Middle frontal gyrus (tissue), 1 donor: ENCODE data around the gene FAT4.

Source experiments
- DNase-seq: peaks from one replicate; pipeline ENCODE4 v3.0.0-alpha.2; 2015; ENCODE audit warnings: low spot score; ENCODE audit errors: extremely low spot score

Gene FAT4, protein sequence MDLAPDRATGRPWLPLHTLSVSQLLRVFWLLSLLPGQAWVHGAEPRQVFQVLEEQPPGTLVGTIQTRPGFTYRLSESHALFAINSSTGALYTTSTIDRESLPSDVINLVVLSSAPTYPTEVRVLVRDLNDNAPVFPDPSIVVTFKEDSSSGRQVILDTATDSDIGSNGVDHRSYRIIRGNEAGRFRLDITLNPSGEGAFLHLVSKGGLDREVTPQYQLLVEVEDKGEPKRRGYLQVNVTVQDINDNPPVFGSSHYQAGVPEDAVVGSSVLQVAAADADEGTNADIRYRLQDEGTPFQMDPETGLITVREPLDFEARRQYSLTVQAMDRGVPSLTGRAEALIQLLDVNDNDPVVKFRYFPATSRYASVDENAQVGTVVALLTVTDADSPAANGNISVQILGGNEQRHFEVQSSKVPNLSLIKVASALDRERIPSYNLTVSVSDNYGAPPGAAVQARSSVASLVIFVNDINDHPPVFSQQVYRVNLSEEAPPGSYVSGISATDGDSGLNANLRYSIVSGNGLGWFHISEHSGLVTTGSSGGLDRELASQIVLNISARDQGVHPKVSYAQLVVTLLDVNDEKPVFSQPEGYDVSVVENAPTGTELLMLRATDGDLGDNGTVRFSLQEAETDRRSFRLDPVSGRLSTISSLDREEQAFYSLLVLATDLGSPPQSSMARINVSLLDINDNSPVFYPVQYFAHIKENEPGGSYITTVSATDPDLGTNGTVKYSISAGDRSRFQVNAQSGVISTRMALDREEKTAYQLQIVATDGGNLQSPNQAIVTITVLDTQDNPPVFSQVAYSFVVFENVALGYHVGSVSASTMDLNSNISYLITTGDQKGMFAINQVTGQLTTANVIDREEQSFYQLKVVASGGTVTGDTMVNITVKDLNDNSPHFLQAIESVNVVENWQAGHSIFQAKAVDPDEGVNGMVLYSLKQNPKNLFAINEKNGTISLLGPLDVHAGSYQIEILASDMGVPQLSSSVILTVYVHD (N-terminal part only)

GRCh38 chr4:125314676-125315575, at the start of gene FAT4:
FAT4 (plus strand) TSS chr4:125314955; CDS start chr4:125316412, 1,457 bp downstream.
- peak; percentile 72 for DNase-seq

DNA sequence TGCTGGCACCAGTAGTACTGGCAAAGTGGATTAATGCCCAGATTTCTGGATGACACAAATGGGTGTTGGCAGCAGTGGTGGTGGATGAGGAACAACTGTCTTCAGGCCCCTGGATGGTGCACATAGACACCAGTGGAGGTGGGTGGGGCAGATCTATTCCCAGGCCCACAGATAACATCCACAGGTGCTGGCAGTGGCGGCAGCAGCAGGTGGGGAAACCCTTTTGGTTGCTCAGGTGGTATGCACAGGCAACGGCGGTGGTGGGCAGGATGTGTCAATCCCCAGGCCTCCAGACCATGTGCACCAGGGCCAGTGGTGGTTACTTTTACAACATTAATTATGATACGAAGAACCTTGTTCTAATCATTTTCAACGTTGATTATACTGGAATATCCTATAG, 48.9 kb upstream of the FAT4 start:
- DNase-seq: no peak

- DNase-seq: no peak
These were observed 47.7 kb upstream of the FAT4 start for GRCh38 chr4:125266901-125267604.

- no peak for DNase-seq
These were observed 47.1 kb upstream of the FAT4 start for GRCh38 chr4:125267630-125268029.

GRCh38 chr4:125268068-125268755, 46.5 kb upstream of the FAT4 start:
- DNase-seq: no peak

DNA sequence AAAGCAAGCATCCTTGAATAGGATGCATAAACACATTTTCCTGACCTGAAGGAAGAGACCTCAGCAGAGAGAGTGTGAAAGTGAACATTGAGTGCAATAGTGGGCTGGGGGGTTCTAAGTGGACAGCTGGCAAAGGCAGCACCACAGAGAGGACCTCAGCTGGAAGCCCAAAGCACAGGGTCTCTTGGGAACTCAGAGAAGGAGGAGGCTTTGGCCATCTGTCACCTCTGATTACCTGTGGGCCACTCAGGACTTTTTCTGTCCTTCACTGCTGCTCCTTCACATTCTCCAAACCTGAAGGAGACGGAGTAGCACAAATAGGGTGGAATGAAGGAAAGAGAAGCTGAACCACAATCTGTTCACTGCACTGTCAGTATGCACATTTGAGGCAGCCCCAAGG, 37.9 kb upstream of the FAT4 start:
- no peak for DNase-seq

DNA sequence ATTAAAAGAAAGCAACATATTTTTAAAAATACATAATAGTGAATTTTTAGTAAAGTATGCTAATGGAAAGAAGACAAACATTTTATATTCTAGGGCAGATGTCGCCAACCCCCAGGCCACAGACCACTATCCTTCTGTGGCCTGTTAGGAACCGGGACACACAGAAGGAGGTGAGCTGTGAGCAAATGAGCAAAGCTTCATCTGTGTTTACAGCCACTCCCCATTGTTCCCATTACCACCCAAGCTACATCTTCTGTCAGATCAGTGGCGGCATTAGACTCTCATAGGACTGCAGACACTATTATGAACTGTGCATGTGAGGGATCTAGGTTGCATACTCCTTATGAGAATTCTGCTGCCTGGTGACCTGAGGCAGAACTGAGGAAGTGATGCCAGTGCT, 37.0 kb upstream of the FAT4 start:
- no peak for DNase-seq

GRCh38 chr4:125280892-125281403, 33.8 kb upstream of the FAT4 start:
- DNase-seq: no peak

DNA sequence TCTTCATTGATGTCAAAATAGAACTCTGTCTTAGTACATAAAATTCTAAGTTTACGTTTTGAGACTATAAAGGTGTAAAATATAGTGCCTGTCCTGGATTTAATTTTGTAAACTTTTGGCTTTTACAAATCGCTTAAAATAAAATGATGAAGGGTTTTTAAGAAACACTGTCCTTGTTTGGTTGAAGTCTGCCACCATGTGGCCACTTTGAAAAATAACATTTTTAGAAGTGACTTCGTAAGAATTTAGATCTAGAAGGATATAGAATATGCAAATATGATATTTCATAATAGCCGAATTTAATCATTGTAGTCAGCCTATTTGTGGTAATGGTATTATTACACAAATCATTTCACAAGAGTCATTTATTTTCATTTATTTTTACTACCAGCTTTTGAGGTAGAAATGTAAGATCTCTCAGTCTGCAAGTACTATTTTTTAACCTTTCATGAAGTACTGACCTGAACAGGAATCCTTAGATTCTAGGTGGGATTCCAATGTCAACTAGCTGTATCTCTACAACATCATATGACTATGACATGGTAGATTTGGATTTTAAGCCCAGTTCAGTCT, 31.0 kb upstream of the FAT4 start:
- DNase-seq: no peak

DNA sequence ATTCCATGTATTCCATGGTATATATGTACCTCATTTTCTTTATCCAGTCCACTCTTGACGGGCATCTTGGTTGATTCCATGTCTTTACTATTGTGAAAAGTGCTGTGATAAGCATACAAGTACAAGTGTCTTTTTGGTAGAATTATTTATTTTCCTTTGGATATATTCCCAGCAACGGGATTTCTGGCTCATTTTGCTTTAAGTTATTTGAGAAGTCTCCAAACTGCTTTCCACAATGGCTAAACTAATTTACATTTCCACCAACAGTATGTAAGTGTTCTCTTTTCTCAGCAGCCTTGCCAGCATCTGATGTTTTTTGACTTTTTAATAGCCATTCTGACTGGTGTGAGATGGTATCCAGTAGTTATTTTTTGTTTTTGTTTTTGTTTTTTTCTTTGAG, 17.6 kb upstream of the FAT4 start:
- no peak for DNase-seq

DNA sequence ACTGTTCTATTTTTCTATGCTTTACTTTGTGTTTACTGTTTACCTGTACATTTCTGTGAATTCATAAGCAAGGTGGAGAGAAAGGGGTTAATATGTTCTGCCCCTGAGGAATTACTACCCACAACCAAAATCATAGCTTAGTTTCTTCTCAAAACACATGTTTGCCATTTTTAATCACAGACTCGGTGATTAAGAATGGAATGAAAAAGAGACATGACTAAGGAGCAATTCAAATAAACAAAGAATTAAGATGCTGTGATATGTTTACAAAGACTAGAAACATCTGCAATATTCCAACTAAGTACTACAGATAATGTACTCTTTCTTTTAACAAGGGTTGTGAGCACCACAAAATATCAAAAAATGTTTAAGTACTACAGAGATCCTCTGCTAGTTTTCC, 11.7 kb upstream of the FAT4 start:
- DNase-seq: no peak

- no peak for DNase-seq
These were observed 10.9 kb upstream of the FAT4 start for GRCh38 chr4:125303821-125304220.

DNA sequence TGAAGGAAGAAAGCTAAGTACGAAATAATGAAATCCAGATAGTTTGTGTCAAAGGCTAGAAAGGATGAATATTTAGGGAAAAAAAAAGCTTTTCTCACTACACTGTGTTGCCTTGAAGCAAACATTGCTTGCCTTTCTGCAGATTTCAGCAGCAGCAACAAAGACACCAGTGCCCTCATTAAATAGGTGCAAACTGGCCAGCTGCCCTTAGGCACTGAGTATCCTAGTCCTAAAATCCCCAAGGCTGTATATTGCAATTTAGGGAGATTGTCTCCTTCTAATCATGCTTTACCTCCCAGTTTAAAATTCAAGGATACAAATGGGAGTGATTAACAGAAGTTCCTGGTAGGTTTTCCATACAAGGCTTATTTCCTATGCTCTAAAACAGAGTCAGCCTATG, 8.6 kb upstream of the FAT4 start:
- DNase-seq: no peak

DNA sequence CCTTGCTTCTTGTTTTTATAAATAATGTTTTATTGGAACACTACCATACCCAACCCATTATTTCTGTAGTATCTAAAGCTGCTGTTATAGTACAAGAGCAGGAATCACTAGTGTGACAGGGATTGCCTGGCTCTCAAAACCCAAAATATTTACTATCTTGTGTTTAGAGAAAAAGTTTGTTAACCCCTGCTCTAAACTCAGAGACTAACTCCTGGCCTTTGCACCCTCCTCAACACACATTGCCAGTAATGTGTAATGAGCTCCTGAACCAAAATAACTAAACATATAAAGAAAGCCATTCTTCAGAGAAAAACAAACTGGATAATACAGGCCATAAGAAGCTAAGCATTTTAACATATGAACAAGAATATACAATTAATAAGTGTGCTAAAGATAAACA, 8.2 kb upstream of the FAT4 start:
- no peak for DNase-seq

GRCh38 chr4:125311503-125311902, 3.3 kb upstream of the FAT4 start:
- DNase-seq: no peak

DNA sequence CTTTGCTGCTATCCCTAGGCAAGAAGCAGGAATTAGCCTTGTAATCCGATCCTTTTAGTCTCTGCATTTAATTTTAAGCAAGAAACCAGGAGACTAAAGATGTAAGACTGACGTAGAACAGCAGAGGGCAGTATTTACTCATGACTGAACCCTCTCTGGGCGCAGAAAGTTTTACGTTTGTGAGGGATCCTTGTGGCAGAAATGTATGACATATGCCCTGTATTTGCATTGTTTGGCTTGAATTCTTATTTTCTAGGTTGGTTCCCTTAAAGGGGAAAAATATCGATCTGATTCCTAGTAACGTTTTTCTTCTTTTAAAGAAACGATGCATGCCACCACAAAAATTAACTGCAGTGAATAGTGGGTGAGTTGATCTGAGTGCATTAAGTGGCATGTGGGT, 1.3 kb upstream of the FAT4 start:
- peak; percentile 87 for DNase-seq

GRCh38 chr4:125313989-125314667, 627 bp upstream of the FAT4 start:
- no peak for DNase-seq

- DNase-seq: peak; percentile 36
These were observed 1.0 kb downstream of the FAT4 start for GRCh38 chr4:125315576-125316400.
